ENCODE results near the gene PRKCH. TPM values are rescaled to one million over a fixed set of nuclear protein-coding genes. Genes with fewer than 3 reads are reported as not detected.

Gene PRKCH
- total RNA-seq, 2 experiments from 2014 or later: 193 to 194 TPM

DNA sequence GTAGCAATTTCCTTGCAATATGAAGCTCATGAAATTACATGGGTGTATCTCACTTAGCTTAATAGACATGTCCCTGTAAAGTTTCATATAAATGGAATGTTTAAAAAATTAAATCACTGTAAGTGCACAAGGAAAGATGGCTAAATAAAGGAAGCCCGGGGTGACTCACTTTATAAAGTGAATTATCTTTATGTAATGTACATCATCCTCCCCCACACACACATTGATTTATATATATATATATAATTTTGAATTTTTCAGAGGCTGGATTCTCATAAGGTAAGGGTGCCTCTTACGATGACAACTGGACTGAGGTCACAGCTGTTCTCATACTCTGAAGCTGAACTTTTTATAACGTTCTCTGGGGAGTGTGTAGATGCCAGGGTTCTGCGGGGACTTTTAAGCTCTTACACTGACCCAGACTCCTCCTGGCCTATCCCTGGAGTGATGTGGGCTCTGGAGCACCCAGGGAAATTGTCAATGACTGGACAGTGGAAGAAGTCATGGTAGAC is 265.2 kb downstream of the PRKCH start:
- Mint-ChIP-seq H3K9me3 (peaks cover under 1% of the 10 kb centered on the region), H3K27me3 (no peaks in the 10 kb centered on the region), H3K4me1 (ENCODE audit: low read depth) (peaks cover 38% of the 10 kb centered on the region), H3K27ac (no peak overlapping the region), H3K36me3 (ENCODE audit: low read depth) (peaks cover 2% of the 10 kb centered on the region), H3K4me3 (no peak overlapping the region)
- TF ChIP-seq, protein P1, sequence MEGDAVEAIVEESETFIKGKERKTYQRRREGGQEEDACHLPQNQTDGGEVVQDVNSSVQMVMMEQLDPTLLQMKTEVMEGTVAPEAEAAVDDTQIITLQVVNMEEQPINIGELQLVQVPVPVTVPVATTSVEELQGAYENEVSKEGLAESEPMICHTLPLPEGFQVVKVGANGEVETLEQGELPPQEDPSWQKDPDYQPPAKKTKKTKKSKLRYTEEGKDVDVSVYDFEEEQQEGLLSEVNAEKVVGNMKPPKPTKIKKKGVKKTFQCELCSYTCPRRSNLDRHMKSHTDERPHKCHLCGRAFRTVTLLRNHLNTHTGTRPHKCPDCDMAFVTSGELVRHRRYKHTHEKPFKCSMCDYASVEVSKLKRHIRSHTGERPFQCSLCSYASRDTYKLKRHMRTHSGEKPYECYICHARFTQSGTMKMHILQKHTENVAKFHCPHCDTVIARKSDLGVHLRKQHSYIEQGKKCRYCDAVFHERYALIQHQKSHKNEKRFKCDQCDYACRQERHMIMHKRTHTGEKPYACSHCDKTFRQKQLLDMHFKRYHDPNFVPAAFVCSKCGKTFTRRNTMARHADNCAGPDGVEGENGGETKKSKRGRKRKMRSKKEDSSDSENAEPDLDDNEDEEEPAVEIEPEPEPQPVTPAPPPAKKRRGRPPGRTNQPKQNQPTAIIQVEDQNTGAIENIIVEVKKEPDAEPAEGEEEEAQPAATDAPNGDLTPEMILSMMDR (IDR thresholded peaks at IDR 0.05): no peak
- DNase-seq (no peak), ATAC-seq (no peak)
- intact Hi-C loops (cut with micrococcal nuclease): no loop called here
- ChIA-PET POLR2A (interaction anchor here (1.0 kb wide), 2 partner anchors 12 to 109 kb away, joined by 3 to 4 read pairs; no protein-coding TSS in a partner anchor), CTCF (interaction anchor here (1.0 to 2.3 kb wide), 4 partner anchors 13 to 307 kb away, joined by 3 to 6 read pairs (median 3); no protein-coding TSS in a partner anchor)

DNA sequence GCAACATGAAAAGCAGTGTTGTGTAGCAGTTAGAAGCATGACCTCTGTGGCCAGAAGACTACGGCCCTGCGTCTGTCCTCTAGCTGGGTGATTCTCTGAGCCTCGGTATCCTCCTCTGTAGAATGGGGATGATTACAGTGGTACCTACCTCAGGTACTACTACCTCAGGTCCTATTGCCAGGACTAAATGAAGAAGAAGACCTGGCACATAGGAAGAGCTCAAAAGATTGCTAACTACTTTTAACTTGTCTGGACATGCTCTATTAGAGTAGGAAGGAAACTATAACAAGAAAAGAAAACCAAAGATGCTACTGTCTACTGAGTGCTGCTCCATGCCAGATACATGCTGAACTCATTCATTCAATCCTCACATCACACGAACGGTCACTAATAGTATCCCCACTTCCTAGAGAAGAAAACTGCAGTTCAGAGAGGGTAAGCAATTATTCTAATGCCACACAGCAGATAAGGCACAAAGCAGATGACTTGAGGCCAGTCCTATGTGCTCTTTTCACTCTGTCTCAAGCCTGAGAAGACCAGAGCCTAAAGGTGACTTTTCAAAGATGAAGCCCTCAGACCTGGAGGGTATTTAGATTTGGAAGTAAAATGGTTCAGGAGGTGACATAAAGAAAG is 265.8 kb downstream of the PRKCH start:
- CTCF ChIA-PET: interaction anchor here (0.7 to 2.3 kb wide), 4 partner anchors 14 to 307 kb away, joined by 3 to 6 read pairs (median 3); partner anchors contain the start of gene SNAPC1
- DNase-seq: no peak
- Mint-ChIP-seq H3K4me1 (ENCODE audit: low read depth) (peaks cover 38% of the 10 kb centered on the region), H3K36me3 (ENCODE audit: low read depth) (no peaks in the 10 kb centered on the region), H3K27ac (no peak overlapping the region), H3K9me3 (peaks cover 2% of the 10 kb centered on the region), H3K4me3 (no peak overlapping the region), H3K27me3 (no peaks in the 10 kb centered on the region)
- ATAC-seq: no peak
- intact Hi-C loops (cut with micrococcal nuclease): no loop called here
- POLR2A ChIA-PET: interaction anchor here (1.0 to 1.3 kb wide), 3 partner anchors 13 to 181 kb away, joined by 4 to 5 read pairs (median 4); no protein-coding TSS in a partner anchor
- TF ChIP-seq, protein P1 (IDR thresholded peaks at IDR 0.05): no peak

DNA sequence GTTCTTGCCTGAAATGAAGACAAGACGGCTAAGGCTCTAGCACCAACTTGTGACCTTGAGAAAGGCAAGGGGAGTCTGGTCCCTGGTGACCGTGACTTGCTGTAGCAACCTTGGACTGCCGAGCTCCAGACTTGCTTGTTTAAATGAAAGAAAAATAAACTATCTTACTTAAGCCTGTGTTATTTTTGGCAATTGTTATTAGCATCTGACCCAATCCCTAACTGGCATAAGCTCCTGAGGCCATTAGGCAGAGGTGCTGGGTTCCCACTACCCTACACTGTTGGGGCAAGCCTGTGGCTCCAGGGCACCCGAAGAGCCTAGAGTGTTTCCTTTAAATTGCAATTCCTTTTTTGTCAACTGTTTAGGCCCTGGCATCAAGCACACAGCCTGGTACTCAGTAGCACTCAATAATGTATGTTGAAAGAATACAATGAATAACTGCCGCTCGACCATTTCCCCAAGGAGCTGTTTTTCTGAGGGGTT is 267.1 kb downstream of the PRKCH start:
- Mint-ChIP-seq H3K4me1 (ENCODE audit: low read depth) (peaks cover 50% of the 10 kb centered on the region), H3K36me3 (ENCODE audit: low read depth) (peaks cover 3% of the 10 kb centered on the region), H3K27me3 (no peaks in the 10 kb centered on the region), H3K27ac (no peak overlapping the region), H3K9me3 (peaks cover 2% of the 10 kb centered on the region), H3K4me3 (no peak overlapping the region)
- TF ChIP-seq, protein P1 (IDR thresholded peaks at IDR 0.05): no peak
- intact Hi-C loops (cut with micrococcal nuclease): no loop called here
- ATAC-seq (no peak), DNase-seq (no peak)
- ChIA-PET POLR2A (interaction anchor here (0.6 to 1.5 kb wide), 7 partner anchors 11 to 1132 kb away, joined by 3 to 5 read pairs (median 4); no protein-coding TSS in a partner anchor), CTCF (interaction anchor here (0.7 to 1.3 kb wide), 3 partner anchors 9 to 113 kb away, joined by 3 to 4 read pairs (median 3); no protein-coding TSS in a partner anchor)

DNA sequence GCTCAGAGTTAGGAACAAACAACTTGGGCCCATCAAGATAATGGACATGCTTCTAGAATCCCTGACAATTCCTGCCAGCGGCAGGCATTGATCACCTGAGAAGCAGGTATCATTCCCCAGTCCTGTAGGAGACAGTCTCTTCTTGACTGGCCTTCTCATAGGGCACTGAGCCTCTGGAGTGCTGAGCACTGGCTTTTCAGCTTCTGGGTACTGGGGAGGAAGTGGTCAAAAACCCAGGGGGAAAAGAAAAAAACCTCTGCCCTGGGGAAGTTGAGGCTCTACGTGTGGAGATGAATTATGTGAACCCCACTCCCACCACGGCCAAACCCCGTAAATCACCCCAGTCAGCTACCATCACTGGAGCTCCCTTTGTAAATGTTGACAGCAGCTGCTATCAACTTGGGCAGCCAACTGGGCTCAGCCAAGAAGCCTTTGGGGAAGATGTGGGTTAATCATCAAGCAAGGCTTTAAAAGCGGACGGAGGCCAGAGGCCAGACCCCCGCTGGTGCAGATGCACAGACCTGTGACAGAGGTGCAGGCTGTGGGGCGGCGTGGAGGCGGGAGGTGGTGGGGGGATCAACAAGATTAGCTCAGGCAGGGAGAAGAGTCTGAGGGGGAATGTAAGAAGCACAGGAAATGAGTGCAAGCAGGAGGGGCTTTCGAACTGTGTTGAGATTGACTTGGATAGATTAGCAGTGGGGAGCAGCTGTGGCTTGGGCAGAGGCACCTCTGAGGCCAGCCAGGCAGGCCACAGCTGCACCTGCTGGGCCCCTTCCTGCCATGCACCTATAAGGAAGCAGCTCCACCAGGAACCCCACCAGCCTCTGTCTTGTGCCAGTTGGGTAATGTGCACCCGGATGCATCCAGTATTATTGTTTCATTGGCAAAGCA is 268.6 kb downstream of the PRKCH start:
- Mint-ChIP-seq H3K9me3 (peaks cover 4% of the 10 kb centered on the region), H3K27me3 (no peaks in the 10 kb centered on the region), H3K4me3 (no peak overlapping the region), H3K4me1 (ENCODE audit: low read depth) (peaks cover 59% of the 10 kb centered on the region), H3K36me3 (ENCODE audit: low read depth) (peaks cover 3% of the 10 kb centered on the region), H3K27ac (peak overlapping the region; percentile 55)
- DNase-seq: peak; percentile 14
- TF ChIP-seq, protein P1 (IDR thresholded peaks at IDR 0.05): no peak
- intact Hi-C loops (cut with micrococcal nuclease): loop anchor here (5.0 to 10.0 kb wide), 3 partner anchors 85 to 118 kb away; partner anchors contain the start of gene HIF1A
- ChIA-PET POLR2A (interaction anchor here (0.7 to 1.5 kb wide), 5 partner anchors 13 to 106 kb away, joined by 3 to 5 read pairs (median 3); no protein-coding TSS in a partner anchor), CTCF (interaction anchor here (1.0 to 1.6 kb wide), 6 partner anchors 8 to 115 kb away, joined by 3 to 6 read pairs (median 4); no protein-coding TSS in a partner anchor)
- no peak for ATAC-seq

Measured in activated CD8-positive, alpha-beta T cell treated with anti-CD3 and anti-CD28 coated beads for 36 hours (primary cell).